Skeletal muscle tissue (tissue), 4 donors: Measurements from ENCODE around the gene ZNF608. TPM values are rescaled to one million over a fixed set of nuclear protein-coding genes. Genes with fewer than 3 reads are reported as not detected.

Experiments used
- H3K27ac ChIP-seq: one replicate; pipeline ENCODE4 v1.7.0; 2013; ENCODE audit warnings: mild to moderate bottlenecking, low read depth, low read length, inconsistent platforms
- H3K27me3 ChIP-seq, 3 donors: one replicate each; pipeline ENCODE4 v1.7.0; 2013; ENCODE audit warnings: low read length in 3 of 3; ENCODE audit not compliant: control insufficient read depth in 3 of 3, insufficient read depth in 3 of 3
- H3K36me3 ChIP-seq, 3 donors: one replicate each; pipeline ENCODE4 v1.7.0; 2013; ENCODE audit warnings: low read length in 3 of 3; ENCODE audit not compliant: control insufficient read depth in 3 of 3, insufficient read depth in 3 of 3
- H3K4me1 ChIP-seq, 3 donors: one replicate each; pipeline ENCODE4 v1.7.0; 2013; ENCODE audit warnings: low read length in 3 of 3, mild to moderate bottlenecking in 3 of 3; ENCODE audit not compliant: control insufficient read depth in 3 of 3, insufficient read depth in 3 of 3
- H3K4me3 ChIP-seq, 3 donors: one replicate each; pipeline ENCODE4 v1.7.0; 2013; ENCODE audit warnings: low read length in 3 of 3
- H3K9ac ChIP-seq, 3 donors: one replicate each; pipeline ENCODE4 v1.7.0; 2013; ENCODE audit warnings: low read length in 3 of 3, mild to moderate bottlenecking in 3 of 3, moderate library complexity in 2 of 3, low read depth in 1 of 3
- H3K9me3 ChIP-seq, 3 donors: one replicate each; pipeline ENCODE4 v1.7.0; 2013; ENCODE audit warnings: low read length in 3 of 3; ENCODE audit not compliant: control insufficient read depth in 3 of 3
- total RNA-seq: library from RNA; depleted of rRNA; stranded (reverse); fragments of >200 nt; gene quantifications from one replicate; pipeline ENCODE4 v1.2.3, GENCODE V29; 2014
- donor health status: Osteomylitis.

Gene ZNF608
- total RNA-seq, 1 donor from 2014 or later: 31.3 TPM

- peaks cover 17 to 22% (median 22%) of the 10 kb centered on the region in 3 donors for H3K4me1 ChIP-seq
Observed at GRCh38 chr5:124697501-124697900, 48.9 kb downstream of the ZNF608 start.

DNA sequence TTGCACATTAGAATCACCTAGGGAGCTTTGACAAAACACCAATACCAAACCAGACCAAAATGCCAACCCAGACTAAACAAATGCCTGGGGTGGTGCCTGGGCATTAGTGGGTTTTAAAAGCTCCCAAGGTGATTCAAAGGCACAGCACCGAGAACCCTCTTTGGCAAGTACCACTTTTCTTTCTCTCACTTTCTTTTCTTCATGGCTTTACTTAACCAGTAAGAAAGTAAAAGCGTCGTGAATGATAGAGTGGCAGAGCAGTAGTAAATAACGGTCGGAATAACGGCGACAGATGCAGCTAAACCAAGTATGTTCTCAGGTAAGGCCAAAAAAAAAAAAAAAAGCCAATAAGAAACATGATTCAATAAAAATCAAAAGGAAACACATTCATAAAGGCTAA is 49.5 kb downstream of the ZNF608 start:
- Histone ChIP-seq H3K9me3 (no peaks in the 10 kb centered on the region), H3K27me3 (no peaks in the 10 kb centered on the region), H3K36me3 (no peaks in the 10 kb centered on the region), H3K4me3 (no peak overlapping the region), H3K27ac (no peak overlapping the region), H3K9ac (no peak overlapping the region), H3K4me1 (peaks cover 21 to 26% (median 22%) of the 10 kb centered on the region in 3 donors)

More at GRCh38 chr5:124697501-124697900, 48.9 kb downstream of the ZNF608 start:
- peak overlapping the region; percentile 60 for H3K27ac ChIP-seq
- no peaks in the 10 kb centered on the region for H3K9me3 ChIP-seq
- H3K36me3 ChIP-seq: no peaks in the 10 kb centered on the region
- H3K9ac ChIP-seq: no peak overlapping the region
- no peaks in the 10 kb centered on the region for H3K27me3 ChIP-seq
- no peak overlapping the region for H3K4me3 ChIP-seq
